Measurements from ENCODE around the gene IRF5.
"Not testable (repeated sequence)": the region's sequence is repeated elsewhere in the genome, so short reads cannot be mapped to it uniquely, and the experiment has no call there.

IRF5 gene

DNA sequence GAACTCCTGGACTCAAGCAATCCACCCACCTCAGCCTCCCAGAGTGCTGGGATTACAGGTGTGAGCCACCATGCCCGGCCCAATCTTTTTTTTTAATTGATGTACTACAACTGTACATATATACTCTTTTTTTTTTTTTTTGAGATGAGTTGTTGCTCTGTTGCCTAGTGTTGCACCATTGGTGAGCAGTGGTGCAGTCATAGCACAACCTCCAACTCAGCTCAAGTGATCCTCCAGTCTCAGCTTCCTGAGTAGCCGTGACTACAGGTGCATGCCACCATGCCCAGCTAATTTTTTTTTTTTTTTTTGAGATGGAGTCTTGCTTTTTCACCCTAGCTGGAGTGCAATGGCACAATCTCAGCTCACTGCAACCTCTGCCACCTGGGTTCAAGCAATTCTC lies 5.5 kb downstream of the IRF5 start:
- H3K9me3 ChIP-seq; H3K36me3 ChIP-seq (replicated peaks); H3K27me3 ChIP-seq (ENCODE audit: low read depth); H3K4me3 ChIP-seq; H3K4me1 ChIP-seq; in situ Hi-C loops (cut with MboI; ENCODE audit: low sequenced_read_pairs); DNase-seq (ENCODE audit: low spot score in 2 of 2): not testable (repeated sequence)

DNA sequence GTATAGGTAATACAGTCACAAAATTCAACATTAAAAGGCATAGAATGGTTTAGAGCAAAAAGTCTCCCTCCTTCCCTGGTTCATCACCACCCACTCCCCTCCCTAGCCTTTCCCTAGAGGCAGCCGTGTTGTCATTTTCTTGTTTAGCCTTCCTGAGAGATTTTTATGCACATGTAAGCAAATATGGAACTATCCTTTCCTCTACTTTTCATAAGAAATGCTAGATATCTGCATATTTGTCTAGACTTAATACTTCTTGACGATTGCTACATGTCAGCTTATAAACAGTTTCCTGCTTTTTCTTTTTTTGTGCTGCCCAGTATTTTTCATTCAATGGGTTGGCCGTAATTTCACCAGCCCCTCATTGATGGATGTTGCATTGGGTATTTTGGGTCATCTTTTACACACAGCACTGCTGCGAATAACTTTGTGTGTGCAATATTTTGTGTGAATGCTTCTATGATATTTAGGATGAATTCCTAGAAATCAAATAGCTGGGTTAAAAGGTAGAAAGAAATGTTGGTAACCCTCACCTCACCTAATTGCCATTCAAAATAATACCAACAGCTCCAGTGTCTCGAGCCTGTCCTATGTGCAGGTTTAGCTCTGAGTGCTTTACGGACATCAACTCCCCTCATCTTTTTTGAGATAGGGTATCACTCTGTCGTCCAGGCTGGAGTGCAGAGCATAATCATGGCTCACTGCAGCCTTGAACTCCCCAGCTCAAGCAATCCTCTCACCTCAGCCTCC lies 6.9 kb downstream of the IRF5 start:
- in situ Hi-C loops (cut with MboI; ENCODE audit: low sequenced_read_pairs) = no loop called here
- H3K36me3 ChIP-seq (replicated peaks) = peaks cover 3% of the 10 kb centered on the region; the same call in 1 of the 2 replicates
- DNase-seq (ENCODE audit: low spot score in 2 of 2) = no peak
- H3K9me3 ChIP-seq = no peaks in the 10 kb centered on the region
- H3K4me3 ChIP-seq = no peak overlapping the region
- no peaks in the 10 kb centered on the region for H3K4me1 ChIP-seq
- no peaks in the 10 kb centered on the region for H3K27me3 ChIP-seq (ENCODE audit: low read depth)

DNA sequence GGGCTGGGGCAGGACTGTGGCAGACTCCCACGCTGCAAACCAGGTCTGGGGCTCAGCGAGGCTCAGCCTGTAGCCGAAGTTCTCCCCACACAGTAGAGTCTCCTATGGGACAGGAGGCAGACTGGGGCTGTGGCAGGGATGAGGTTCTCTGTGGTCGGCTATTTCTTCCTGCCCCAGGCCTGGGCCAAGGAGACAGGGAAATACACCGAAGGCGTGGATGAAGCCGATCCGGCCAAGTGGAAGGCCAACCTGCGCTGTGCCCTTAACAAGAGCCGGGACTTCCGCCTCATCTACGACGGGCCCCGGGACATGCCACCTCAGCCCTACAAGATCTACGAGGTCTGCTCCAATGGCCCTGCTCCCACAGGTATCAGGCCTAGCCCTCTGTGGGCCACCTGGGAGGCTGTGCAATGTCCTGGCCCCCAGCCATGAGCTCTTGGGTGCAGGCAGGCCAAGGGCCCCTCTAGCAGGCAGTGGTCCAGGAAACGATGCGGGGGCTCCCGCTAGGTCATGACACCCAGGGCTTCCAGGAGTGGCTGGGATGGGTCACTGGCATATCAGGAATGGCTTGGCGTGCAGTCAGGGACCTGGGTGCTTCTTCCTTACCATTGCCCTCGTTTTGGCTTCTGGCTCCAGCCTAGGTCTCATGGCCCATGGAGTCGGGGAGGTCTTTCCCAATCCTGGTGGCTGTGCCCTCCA lies 8.1 kb downstream of the IRF5 start:
- no peaks in the 10 kb centered on the region for H3K9me3 ChIP-seq
- DNase-seq (ENCODE audit: low spot score in 2 of 2) = no peak
- H3K36me3 ChIP-seq (replicated peaks) = peaks cover 3% of the 10 kb centered on the region
- in situ Hi-C loops (cut with MboI; ENCODE audit: low sequenced_read_pairs) = no loop called here
- H3K4me1 ChIP-seq = no peaks in the 10 kb centered on the region
- H3K4me3 ChIP-seq = no peak overlapping the region
- H3K27me3 ChIP-seq (ENCODE audit: low read depth) = no peaks in the 10 kb centered on the region

DNA sequence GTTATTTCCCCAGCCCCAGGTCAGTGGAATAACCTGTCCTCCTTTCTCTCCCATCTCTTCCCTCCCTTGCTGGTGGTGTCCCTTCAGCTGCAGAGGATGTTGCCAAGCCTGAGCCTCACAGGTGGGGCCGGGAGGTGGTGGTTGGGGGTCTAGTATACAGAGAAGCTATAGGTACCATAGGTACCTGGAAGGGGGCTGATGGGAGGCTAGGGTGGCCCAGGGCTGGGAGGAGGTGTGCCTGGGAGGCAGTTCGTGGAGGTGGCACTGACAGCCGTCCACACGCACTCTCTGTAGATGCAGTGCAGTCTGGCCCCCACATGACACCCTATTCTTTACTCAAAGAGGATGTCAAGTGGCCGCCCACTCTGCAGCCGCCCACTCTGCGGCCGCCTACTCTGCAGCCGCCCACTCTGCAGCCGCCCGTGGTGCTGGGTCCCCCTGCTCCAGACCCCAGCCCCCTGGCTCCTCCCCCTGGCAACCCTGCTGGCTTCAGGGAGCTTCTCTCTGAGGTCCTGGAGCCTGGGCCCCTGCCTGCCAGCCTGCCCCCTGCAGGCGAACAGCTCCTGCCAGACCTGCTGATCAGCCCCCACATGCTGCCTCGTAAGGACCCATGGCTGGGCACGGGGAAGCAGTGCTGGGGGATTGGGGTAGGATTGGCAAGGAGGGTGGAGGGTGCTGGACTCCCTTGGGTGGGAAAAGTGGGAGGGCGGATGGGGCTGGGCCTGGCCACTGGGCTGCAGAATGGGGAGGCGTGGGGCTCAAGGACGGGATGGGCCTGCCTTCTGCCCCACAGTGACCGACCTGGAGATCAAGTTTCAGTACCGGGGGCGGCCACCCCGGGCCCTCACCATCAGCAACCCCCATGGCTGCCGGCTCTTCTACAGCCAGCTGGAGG lies 9.5 kb downstream of the IRF5 start:
- H3K27me3 ChIP-seq (ENCODE audit: low read depth) = no peaks in the 10 kb centered on the region
- in situ Hi-C loops (cut with MboI; ENCODE audit: low sequenced_read_pairs) = no loop called here
- no peaks in the 10 kb centered on the region for H3K4me1 ChIP-seq
- H3K36me3 ChIP-seq (replicated peaks) = peaks cover 7% of the 10 kb centered on the region
- no peak overlapping the region for H3K4me3 ChIP-seq
- no peak for DNase-seq (ENCODE audit: low spot score in 2 of 2)
- no peaks in the 10 kb centered on the region for H3K9me3 ChIP-seq

DNA sequence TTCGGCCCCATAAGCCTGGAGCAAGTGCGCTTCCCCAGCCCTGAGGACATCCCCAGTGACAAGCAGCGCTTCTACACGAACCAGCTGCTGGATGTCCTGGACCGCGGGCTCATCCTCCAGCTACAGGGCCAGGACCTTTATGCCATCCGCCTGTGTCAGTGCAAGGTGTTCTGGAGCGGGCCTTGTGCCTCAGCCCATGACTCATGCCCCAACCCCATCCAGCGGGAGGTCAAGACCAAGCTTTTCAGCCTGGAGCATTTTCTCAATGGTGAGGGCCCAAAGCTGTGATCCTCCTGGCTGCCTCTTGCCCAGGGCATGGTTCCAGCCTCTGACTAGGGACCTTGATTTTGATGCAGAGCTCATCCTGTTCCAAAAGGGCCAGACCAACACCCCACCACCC lies 10.1 kb downstream of the IRF5 start:
- Histone ChIP-seq H3K4me1 (no peaks in the 10 kb centered on the region), H3K4me3 (no peak overlapping the region), H3K27me3 (ENCODE audit: low read depth) (no peaks in the 10 kb centered on the region), H3K36me3 (replicated peaks) (peaks cover 7% of the 10 kb centered on the region), H3K9me3 (no peaks in the 10 kb centered on the region)
- in situ Hi-C loops (cut with MboI; ENCODE audit: low sequenced_read_pairs) = no loop called here
- no peak for DNase-seq (ENCODE audit: low spot score in 2 of 2)

DNA sequence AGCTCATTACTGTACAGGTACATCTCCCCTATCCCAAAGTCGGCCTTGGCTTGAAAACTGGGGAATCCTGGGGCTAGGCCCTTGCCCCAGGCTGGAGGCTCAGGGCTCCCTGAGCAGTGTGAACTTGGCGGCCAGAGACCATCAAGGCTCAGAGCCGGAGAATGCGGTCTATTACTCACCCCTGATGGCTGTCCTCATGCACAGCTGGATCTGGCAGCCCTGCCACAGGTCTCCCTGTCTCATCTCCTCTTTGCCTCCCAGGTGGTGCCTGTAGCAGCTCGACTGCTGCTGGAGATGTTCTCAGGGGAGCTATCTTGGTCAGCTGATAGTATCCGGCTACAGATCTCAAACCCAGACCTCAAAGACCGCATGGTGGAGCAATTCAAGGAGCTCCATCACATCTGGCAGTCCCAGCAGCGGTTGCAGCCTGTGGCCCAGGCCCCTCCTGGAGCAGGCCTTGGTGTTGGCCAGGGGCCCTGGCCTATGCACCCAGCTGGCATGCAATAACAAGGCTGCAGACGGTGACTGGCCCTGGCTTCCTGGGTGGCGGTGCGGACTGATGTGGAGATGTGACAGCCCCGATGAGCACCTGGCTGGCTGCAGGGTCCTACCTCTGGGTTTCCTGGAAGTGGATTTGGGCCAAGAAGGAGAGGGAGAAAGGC lies 10.7 kb downstream of the IRF5 start:
- in situ Hi-C loops (cut with MboI; ENCODE audit: low sequenced_read_pairs) = no loop called here
- Histone ChIP-seq H3K4me1 (no peaks in the 10 kb centered on the region), H3K4me3 (no peak overlapping the region), H3K36me3 (replicated peaks) (peaks cover 10% of the 10 kb centered on the region), H3K27me3 (ENCODE audit: low read depth) (no peaks in the 10 kb centered on the region), H3K9me3 (no peaks in the 10 kb centered on the region)
- DNase-seq (ENCODE audit: low spot score in 2 of 2) = no peak

DNA sequence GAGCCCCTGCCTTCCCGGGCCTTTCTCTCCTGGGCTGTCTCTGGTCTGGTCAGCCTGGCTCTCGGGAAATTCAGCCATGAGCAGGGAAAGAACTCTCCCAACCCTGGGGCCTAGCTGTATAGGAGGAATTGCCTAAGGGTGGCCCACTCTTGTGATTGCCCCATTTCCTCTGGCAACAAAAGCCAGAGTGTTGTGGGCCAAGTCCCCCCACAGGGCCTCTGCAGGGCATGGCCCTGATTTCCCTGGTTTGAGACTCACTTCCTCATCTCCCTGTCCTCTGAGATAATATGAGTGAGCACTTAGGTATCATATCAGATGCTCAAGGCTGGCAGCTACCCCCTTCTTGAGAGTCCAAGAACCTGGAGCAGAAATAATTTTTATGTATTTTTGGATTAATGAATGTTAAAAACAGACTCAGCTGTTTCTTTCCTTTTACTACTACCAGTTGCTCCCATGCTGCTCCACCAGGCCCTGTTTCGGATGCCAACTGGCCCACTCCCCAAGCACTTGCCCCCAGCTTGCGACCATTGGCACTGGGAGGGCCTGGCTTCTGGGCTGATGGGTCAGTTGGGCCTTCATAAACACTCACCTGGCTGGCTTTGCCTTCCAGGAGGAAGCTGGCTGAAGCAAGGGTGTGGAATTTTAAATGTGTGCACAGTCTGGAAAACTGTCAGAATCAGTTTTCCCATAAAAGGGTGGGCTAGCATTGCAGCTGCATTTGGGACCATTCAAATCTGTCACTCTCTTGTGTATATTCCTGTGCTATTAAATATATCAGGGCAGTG lies 11.4 kb downstream of the IRF5 start:
- no peak for DNase-seq (ENCODE audit: low spot score in 2 of 2)
- in situ Hi-C loops (cut with MboI; ENCODE audit: low sequenced_read_pairs) = no loop called here

DNA sequence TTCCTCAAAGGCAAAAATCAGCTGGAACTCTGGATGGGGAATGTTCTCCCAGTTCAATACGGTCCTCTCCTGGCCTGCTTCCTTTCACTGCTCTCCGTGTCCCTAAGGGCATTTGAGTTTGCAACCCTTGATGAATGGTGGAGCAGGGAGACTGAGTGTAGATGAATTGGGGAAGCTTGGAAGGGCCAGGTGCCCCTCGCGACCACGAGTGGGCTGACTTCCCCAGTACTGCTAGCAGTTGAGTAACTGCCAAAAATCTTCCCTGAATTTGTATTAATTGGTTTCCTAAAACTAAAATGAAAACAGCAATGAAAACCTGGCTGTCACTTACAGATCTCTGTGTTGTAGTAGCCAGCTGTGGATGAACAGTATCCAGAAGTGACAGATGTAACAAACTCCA lies 13.6 kb downstream of the IRF5 start:
- no peak for DNase-seq (ENCODE audit: low spot score in 2 of 2)
- Histone ChIP-seq H3K9me3 (no peaks in the 10 kb centered on the region), H3K4me3 (no peak overlapping the region), H3K27me3 (ENCODE audit: low read depth) (no peaks in the 10 kb centered on the region), H3K4me1 (peaks cover 9% of the 10 kb centered on the region), H3K36me3 (replicated peaks) (peaks cover 35% of the 10 kb centered on the region)
- in situ Hi-C loops (cut with MboI; ENCODE audit: low sequenced_read_pairs) = no loop called here

More for the DNA sequence above, 11.4 kb downstream of the IRF5 start:
- H3K27me3 ChIP-seq (ENCODE audit: low read depth) = no peaks in the 10 kb centered on the region
- no peaks in the 10 kb centered on the region for H3K4me1 ChIP-seq
- peaks cover 17% of the 10 kb centered on the region for H3K36me3 ChIP-seq (replicated peaks)
- no peaks in the 10 kb centered on the region for H3K9me3 ChIP-seq
- no peak overlapping the region for H3K4me3 ChIP-seq

DNA sequence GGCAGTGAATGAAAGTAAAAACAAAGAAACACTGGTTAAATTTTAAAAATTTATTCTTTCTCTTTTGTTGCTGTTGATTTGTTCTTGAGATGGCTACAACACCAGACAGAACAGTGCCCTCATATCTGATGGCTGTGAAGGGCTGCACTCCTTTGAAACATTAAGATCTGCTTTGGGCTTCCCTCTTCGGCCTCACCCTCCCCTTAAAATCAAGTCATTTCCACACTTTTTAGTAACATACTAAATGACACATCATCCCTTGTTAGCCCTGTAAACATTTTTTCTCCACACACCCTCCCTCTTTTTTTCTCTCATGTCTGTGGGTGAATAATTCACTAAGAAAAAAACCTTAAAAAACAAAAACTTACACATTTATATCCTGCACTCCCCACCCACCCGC lies 16.4 kb downstream of the IRF5 start:
- in situ Hi-C loops (cut with MboI; ENCODE audit: low sequenced_read_pairs) = no loop called here
- peaks cover 56% of the 10 kb centered on the region for H3K36me3 ChIP-seq (replicated peaks)

DNA sequence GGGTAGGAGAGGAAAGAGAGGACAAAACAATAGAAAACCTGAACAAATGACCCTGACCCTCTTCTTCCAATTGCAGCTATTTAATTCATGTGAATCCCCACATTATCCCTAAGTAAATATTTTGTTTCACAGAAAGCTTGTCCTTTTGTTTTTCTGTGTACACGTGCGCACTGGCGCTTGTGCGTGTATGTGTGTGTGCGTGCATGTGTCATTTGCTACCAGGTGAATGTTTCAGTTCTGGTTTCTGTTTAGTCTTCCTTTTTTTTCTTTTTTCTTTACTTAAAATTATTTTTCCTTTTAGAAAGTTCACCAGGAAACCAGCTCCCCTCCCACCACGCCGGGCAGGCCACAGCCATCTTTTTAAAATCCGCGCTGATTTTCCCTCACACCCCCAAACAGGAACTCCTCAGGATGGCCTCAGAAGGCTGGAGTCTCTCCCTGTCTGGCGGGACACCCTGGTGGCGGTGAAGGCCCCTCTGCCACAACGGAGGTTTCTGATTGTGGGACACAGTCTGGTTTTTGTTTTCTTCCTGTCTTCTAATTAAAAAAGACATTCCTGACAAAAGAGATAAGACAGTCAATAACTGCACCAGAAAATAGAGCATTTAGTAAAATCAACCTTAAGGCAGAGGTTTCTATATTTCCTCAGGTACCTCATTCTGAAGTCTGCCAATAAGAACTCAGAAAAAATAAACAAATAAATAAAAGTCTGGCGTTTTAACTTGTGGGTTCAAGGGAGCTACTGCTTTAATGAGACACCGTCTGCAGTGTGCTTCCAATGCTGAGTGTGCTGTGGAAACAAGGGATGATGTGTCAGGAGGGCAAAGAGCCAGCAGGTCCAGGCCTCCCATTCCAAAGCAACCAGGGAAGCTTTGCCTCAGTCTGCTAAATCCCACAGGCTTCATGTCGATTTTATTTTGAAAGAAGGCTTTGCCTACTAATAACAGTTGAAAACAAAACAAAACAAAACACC lies 17.4 kb downstream of the IRF5 start:
- in situ Hi-C loops (cut with MboI; ENCODE audit: low sequenced_read_pairs) = no loop called here
- Histone ChIP-seq H3K9me3 (no peaks in the 10 kb centered on the region), H3K36me3 (replicated peaks) (peaks cover 66% of the 10 kb centered on the region), H3K4me1 (peaks cover 9% of the 10 kb centered on the region), H3K4me3 (no peak overlapping the region), H3K27me3 (ENCODE audit: low read depth) (no peaks in the 10 kb centered on the region)
- DNase-seq (ENCODE audit: low spot score in 2 of 2) = peak in 1 of 2 experiments; percentile 10

More for the DNA sequence above, 16.4 kb downstream of the IRF5 start:
- Histone ChIP-seq H3K4me1 (peaks cover 9% of the 10 kb centered on the region), H3K27me3 (ENCODE audit: low read depth) (no peaks in the 10 kb centered on the region), H3K9me3 (no peaks in the 10 kb centered on the region), H3K4me3 (no peak overlapping the region)
- no peak for DNase-seq (ENCODE audit: low spot score in 2 of 2)

DNA sequence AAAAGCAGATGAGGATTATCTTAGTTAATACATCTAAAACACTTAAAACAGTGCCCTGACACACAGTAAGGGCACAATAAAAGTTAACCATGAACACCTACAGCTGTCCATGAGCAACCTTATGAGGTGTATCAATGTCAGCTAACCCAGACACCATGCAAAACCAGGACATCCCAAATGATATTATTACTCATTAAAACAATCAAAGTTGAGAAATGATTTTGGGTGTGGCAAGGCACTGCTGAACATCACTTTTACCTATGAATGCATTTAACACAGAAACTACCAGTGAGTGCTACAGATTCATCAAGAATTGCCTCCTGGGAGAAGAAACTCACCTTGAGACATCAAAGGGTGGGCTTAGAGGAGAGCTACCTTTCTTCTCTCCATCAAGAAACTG lies 18.3 kb downstream of the IRF5 start:
- no peak overlapping the region for H3K4me3 ChIP-seq
- H3K36me3 ChIP-seq (replicated peaks) = peaks cover 66% of the 10 kb centered on the region
- no peak for DNase-seq (ENCODE audit: low spot score in 2 of 2)
- no peaks in the 10 kb centered on the region for H3K9me3 ChIP-seq
- H3K27me3 ChIP-seq (ENCODE audit: low read depth) = no peaks in the 10 kb centered on the region
- in situ Hi-C loops (cut with MboI; ENCODE audit: low sequenced_read_pairs) = no loop called here
- peaks cover 9% of the 10 kb centered on the region for H3K4me1 ChIP-seq

DNA sequence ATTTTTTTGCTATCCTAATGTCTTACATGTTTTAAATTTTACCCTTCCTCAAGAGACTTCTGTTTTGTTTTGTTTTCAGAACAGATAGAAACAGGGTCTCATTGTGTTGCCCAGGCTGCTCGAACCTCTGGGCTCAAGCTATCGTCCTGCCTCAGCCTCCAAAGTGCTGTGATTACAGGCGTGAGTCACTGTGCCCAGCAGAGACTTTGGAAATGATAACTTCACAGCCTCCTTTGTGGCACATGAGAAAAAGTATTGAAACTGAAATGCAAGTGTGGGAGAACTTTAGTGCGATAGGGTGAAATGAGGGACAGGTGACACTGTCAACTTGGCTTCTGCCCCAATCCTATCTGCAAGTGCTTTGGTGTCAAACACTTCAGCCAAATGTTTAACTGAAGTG lies 21.6 kb downstream of the IRF5 start:
- no peaks in the 10 kb centered on the region for H3K9me3 ChIP-seq
- H3K36me3 ChIP-seq (replicated peaks) = peaks cover 81% of the 10 kb centered on the region
- peaks cover 9% of the 10 kb centered on the region for H3K4me1 ChIP-seq
- no peaks in the 10 kb centered on the region for H3K27me3 ChIP-seq (ENCODE audit: low read depth)
- H3K4me3 ChIP-seq = no peak overlapping the region
- in situ Hi-C loops (cut with MboI; ENCODE audit: low sequenced_read_pairs) = no loop called here
- no peak for DNase-seq (ENCODE audit: low spot score in 2 of 2)
